ENCODE results near the gene CAPN15.

- TF ChIP-seq CTCF (conservative IDR thresholded peaks at IDR 0.05) = no peak
- TF ChIP-seq ZFX (IDR thresholded peaks at IDR 0.05) = no peak
Measured at GRCh38 chr16:507996-508395, 19.5 kb upstream of the CAPN15 start.

Measured in C4-2B (cell line).